GM12874 (cell line): ENCODE measurements around the gene PTPRN2.
A peak's percentile ranks its signal among the peaks of the same experiment; 100 is the strongest.

ENCODE experiments used
- TF ChIP-seq, protein P1 (sequence below): IDR thresholded peaks from 2 replicates; pipeline ENCODE4 v1.5.1; 2011; ENCODE audit warnings: low read depth, mild to moderate bottlenecking, control low read depth, low read length, moderate library complexity; ENCODE audit not compliant: insufficient read depth

The PTPRN2 gene

DNA sequence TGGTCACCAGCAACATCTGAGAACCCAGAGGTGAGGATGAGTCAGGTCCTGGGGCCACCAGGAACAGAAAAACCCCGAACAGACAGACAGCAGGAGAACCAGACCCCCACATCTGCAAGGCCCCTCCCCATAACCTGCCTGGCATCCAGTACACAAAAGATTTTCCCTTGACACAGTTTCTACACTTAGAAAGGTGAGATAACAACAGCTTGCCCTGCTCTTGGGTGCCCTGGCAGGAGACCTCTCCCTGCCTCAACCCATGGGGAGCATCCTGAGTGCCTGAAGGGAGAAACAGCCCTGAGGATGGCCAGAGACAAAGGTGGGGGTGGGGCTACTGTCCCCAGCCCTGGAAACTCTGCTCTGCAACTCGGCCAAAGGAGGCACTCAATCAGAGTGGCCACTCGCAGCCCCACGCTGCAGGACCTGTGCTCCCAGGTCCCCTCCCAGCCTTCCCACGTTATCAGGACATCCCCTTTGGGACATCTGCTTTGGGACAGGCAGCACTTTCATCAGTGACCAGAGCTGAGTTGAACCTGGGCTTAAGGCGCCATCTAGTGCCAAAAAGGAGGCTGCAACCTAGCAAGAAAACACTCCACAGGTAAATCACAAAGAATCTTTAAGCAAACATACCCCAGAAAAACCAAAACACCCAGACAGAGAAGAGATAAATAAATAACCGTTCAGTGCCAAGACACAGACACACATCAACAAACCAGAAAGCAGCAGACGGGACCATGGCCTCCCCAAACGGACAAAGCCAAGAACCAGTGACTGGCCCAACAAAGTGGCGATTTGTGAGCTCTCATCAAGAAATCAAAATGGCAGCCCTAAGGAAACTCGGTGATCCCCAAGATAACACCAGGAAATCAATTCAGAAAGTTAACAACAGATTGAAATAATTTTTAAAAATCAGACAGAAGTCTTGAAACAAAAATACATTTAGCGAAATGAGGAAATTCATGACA, 233.7 kb downstream of the PTPRN2 start:
- TF ChIP-seq, protein P1, sequence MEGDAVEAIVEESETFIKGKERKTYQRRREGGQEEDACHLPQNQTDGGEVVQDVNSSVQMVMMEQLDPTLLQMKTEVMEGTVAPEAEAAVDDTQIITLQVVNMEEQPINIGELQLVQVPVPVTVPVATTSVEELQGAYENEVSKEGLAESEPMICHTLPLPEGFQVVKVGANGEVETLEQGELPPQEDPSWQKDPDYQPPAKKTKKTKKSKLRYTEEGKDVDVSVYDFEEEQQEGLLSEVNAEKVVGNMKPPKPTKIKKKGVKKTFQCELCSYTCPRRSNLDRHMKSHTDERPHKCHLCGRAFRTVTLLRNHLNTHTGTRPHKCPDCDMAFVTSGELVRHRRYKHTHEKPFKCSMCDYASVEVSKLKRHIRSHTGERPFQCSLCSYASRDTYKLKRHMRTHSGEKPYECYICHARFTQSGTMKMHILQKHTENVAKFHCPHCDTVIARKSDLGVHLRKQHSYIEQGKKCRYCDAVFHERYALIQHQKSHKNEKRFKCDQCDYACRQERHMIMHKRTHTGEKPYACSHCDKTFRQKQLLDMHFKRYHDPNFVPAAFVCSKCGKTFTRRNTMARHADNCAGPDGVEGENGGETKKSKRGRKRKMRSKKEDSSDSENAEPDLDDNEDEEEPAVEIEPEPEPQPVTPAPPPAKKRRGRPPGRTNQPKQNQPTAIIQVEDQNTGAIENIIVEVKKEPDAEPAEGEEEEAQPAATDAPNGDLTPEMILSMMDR: 0 out of 2 replicates have a peak, but pooled peaks have one; percentile 10

DNA sequence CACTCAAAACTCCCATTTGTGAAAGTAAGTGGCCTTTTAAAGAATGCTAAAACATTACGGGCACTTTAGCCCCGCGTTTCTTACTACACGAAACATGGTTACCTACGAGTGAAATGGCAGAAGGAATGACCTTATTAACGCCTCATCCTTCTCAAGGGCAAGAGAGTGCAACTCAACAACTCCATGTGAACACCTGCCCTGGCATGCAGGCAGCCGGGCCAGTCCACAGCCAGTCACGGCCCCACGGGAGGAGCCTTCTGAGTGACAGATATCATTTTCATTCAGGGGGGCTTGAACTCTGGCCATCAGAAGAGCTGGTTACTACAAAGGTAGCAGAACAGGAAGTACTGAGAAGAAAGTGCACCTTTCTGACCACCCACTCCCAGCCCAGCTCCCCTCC, 236.1 kb downstream of the PTPRN2 start:
- TF ChIP-seq, protein P1: no peak

DNA sequence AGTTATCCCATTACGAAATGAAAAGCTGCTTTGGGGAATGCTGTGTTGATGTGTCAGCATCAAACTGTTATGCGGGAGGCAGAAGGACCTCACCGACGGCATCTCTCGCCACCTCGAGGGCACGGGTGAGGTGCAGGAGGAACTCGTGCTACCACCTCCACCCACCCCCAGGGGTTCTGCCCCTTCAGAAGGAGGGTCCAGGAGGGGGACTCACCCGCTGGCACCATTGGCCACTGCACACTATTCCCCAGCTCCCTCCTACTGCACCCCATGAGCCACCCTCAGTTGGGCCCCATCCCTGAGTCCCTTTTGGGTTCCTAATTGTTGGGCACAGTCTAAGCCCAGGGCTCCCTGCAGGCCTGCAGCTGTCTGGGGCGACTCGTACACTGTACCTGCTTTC, 236.6 kb downstream of the PTPRN2 start:
- TF ChIP-seq, protein P1: no peak

DNA sequence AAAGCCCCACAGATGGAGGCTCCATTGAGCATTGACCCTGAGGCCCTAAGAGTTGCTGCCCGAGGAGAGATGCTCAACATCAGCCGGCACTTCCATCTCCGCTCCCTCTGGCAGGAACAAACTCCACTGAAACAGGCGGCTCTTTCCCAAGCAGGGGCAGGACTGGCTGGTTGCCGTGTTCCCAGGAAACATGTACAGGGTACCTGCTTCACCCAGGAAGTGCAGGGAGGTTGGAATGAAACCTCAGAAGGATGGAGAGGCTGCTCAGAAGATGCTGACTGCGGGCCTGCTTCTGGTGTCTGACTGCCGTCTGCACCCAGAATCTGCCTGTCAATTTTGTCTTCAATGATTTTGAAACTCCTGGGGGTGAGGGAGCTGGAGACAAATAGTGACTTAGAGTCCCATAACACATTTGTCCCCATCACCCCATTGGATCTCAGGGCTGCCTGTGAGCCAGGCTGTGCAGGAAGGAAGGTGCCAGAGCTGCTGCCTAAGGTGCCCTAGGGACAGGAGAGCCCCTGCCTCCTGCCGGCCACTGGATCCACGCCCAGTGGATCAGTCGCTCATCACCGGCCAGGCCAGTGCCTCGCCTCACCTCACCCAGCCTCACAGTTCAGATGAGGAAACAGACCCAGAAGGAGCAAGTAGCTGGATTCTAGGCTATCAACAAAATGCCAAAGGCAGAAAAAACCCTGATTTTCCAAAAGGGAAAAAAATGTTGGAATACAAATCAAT, 237.3 kb downstream of the PTPRN2 start:
- TF ChIP-seq, protein P1: no peak

DNA sequence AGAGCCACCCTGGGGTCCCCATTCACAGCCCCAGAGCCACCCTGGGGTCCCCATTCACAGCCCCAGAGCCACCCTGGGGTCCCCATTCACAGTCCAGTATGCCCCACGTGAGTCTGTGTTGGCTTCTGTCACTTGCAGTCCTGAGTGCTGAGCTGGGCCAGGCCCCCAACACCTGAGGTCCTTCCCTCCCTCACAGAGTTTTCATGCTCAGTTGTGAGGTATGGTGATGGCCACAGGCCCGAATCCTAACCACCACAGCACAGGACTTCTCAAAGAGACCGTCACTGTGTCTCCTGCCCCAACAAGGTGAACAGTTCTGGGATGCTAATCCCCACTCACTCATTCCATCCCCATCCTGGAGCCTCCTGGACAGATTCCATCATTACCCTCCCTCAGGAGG, 239.2 kb downstream of the PTPRN2 start:
- TF ChIP-seq, protein P1: no peak

DNA sequence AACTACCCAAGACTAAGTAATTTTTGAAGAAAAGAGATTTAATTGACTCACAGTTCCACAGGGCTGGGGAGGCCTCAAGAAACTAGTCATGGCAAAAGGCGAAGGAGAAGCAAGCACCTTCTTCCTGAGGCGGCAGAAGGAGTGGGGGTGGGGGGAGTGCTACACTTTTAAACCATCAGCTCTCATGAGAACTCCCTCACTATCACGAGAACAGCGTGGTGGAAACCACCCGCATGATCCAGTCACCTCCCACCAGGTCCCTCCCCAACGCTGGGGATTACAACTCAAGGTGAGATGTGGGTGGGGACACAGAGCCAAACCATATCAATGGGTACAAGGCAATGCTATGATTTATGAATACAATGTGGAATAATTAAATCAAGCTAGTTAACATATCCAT, 241.9 kb downstream of the PTPRN2 start:
- TF ChIP-seq, protein P1: no peak

DNA sequence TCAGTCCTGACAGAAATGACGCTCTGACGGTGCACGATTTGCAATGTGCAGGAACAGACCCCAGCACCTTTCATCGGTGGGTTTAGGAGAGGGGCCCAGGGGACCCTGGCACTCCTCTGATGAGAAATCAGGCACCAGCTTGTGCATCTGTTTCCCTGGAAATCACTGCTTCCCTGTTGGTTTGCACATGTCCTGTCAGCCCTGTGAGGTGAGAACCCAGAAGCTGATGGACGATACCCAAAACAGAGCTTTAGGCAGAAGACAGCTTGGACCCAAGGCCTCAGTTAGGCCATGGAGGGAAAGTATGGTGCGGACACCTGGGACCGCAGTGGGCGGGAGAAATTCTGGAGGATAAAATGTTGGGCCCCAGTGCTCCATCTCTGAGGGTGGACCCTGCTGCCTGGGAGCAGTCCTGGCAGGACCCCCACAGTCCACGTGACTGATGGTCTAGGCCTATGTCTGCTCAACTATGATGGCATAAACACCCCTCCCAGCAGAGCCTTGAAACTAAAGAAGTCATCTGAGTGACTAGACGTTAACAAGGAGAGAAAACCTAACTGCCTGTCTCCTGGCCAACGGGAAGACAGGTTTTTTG, 242.8 kb downstream of the PTPRN2 start:
- TF ChIP-seq, protein P1: no peak
